GM23248 (cell line): ENCODE data around the gene ZNF683.

Experiments used
- EZH2 ChIP-seq: fragments of 200-600 bp; sonication (generic); IDR thresholded peaks from 2 replicates; pipeline ENCODE4 v1.6.1; 2018; ENCODE audit warnings: antibody characterized with exemption, mild to moderate bottlenecking; ENCODE audit not compliant: insufficient read depth, poor library complexity, severe bottlenecking
- EZH2phosphoT487 ChIP-seq: fragments of 200-600 bp; sonication (generic); IDR thresholded peaks from 2 replicates; pipeline ENCODE4 v1.6.1; 2018; ENCODE audit warnings: antibody characterized with exemption, moderate library complexity, mild to moderate bottlenecking, low read depth; ENCODE audit not compliant: insufficient read depth

- TF ChIP-seq EZH2 (no peak), EZH2phosphoT487 (no peak)
Measured at GRCh38 chr1:26338670-26339069, 33.9 kb downstream of the ZNF683 start.
